GM23338 (cell line): Measurements from ENCODE around the gene GNB3. TPM values are rescaled to one million over a fixed set of nuclear protein-coding genes. Genes with fewer than 3 reads are reported as not detected.
"Not testable (repeated sequence)": the region's sequence is repeated elsewhere in the genome, so short reads cannot be mapped to it uniquely, and the experiment has no call there.

Experiments
- ATAC-seq: fragments of 200-7000 bp; cut with Tn5 transposase; 3 replicates; pipeline ENCODE4 v1.9.1; 2020
- DNase-seq: peaks from one replicate; pipeline ENCODE4 v3.0.0-alpha.2; 2015; ENCODE audit warnings: low spot score
- H2AFZ ChIP-seq: fragments of 200-600 bp; sonication (generic); 2 replicates; pipeline ENCODE4 v1.8.0; 2016; ENCODE audit warnings: antibody characterized with exemption, mild to moderate bottlenecking, moderate library complexity
- H3F3A ChIP-seq: fragments of 200-600 bp; sonication (generic); replicated peaks from 2 replicates; pipeline ENCODE4 v1.8.0; 2017; ENCODE audit warnings: antibody characterized with exemption, mixed run types, low read depth
- H3K27ac ChIP-seq: fragments of 200-600 bp; sonication (generic); 2 replicates; pipeline ENCODE4 v1.6.1; 2016; ENCODE audit warnings: low read depth
- H3K27me3 ChIP-seq: fragments of 200-600 bp; sonication (generic); 2 replicates; pipeline ENCODE4 v1.8.0; 2016; ENCODE audit warnings: mild to moderate bottlenecking, mixed run types, moderate library complexity; ENCODE audit not compliant: insufficient read depth
- H3K36me3 ChIP-seq: fragments of 200-600 bp; sonication (generic); 2 replicates; pipeline ENCODE4 v1.8.0; 2016; ENCODE audit warnings: mild to moderate bottlenecking; ENCODE audit not compliant: insufficient read depth
- H3K4me1 ChIP-seq: fragments of 200-600 bp; sonication (generic); 2 replicates; pipeline ENCODE4 v1.8.0; 2016; ENCODE audit warnings: mild to moderate bottlenecking, moderate library complexity; ENCODE audit not compliant: insufficient read depth
- H3K4me2 ChIP-seq: fragments of 200-600 bp; sonication (generic); 2 replicates; pipeline ENCODE4 v1.7.1; 2017; ENCODE audit warnings: mixed run types
- H3K4me3 ChIP-seq: fragments of 200-600 bp; sonication (generic); 2 replicates; pipeline ENCODE4 v1.6.1; 2016; ENCODE audit warnings: mixed run types
- H3K79me2 ChIP-seq: fragments of 200-600 bp; sonication (generic); replicated peaks from 2 replicates; pipeline ENCODE4 v1.8.0; 2017; ENCODE audit warnings: mild to moderate bottlenecking; ENCODE audit not compliant: insufficient read depth
- H3K9me2 ChIP-seq: fragments of 200-600 bp; sonication (generic); 2 replicates; pipeline ENCODE4 v1.8.0; 2017; ENCODE audit not compliant: insufficient read depth
- H4K20me1 ChIP-seq: fragments of 200-600 bp; sonication (generic); replicated peaks from 2 replicates; pipeline ENCODE4 v1.8.0; 2017; ENCODE audit warnings: mild to moderate bottlenecking; ENCODE audit not compliant: insufficient read depth
- H3K27ac Mint-ChIP-seq: 2 replicates; pipeline ENCODE4 v1.8.0; 2020; ENCODE audit warnings: inconsistent platforms, mild to moderate bottlenecking, moderate library complexity, mixed read lengths
- H3K27me3 Mint-ChIP-seq: 3 replicates; pipeline ENCODE4 v1.8.0; 2022; ENCODE audit warnings: low read depth, mild to moderate bottlenecking, moderate library complexity, mixed read lengths, inconsistent platforms; ENCODE audit not compliant: insufficient read depth, poor library complexity
- H3K36me3 Mint-ChIP-seq: 3 replicates; pipeline ENCODE4 v1.8.0; 2021; ENCODE audit warnings: low read depth, mild to moderate bottlenecking, inconsistent platforms, moderate library complexity, mixed read lengths
- H3K4me1 Mint-ChIP-seq: 3 replicates; pipeline ENCODE4 v1.8.0; 2020; ENCODE audit warnings: mild to moderate bottlenecking, inconsistent platforms, mixed read lengths
- H3K4me3 Mint-ChIP-seq: 3 replicates; pipeline ENCODE4 v1.8.0; 2021; ENCODE audit warnings: moderate library complexity, mild to moderate bottlenecking, inconsistent platforms, mixed read lengths
- H3K9me3 Mint-ChIP-seq: 3 replicates; pipeline ENCODE4 v1.8.0; 2020; ENCODE audit warnings: moderate library complexity, mild to moderate bottlenecking, inconsistent platforms, mixed read lengths
- CREB1 ChIP-seq: fragments of 250-450 bp; sonication (Bioruptor Pico); IDR thresholded peaks from 2 replicates; pipeline ENCODE4 v1.5.0; 2020; ENCODE audit warnings: low read depth, mild to moderate bottlenecking, moderate library complexity
- ETS1 ChIP-seq: IDR thresholded peaks from 2 replicates; pipeline ENCODE4 v1.6.1; 2016; ENCODE audit warnings: antibody characterized with exemption
- EZH2 ChIP-seq: fragments of 200-600 bp; sonication (generic); IDR thresholded peaks from one replicate; pipeline ENCODE4 v1.8.0; 2017; ENCODE audit warnings: antibody characterized with exemption, mild to moderate bottlenecking, low read depth; ENCODE audit not compliant: unreplicated experiment
- NANOG ChIP-seq: IDR thresholded peaks from 2 replicates; pipeline ENCODE4 v1.6.1; 2016; ENCODE audit warnings: antibody characterized with exemption, borderline replicate concordance
- POLR2AphosphoS5 ChIP-seq: IDR thresholded peaks from 2 replicates; pipeline ENCODE4 v1.6.1; 2016; ENCODE audit warnings: antibody characterized with exemption, low read depth
- REST ChIP-seq: IDR thresholded peaks from one replicate; pipeline ENCODE4 v1.6.1; 2018; ENCODE audit warnings: antibody characterized with exemption; ENCODE audit not compliant: unreplicated experiment
- STAT1 ChIP-seq: IDR thresholded peaks from one replicate; pipeline ENCODE4 v1.6.1; 2016; ENCODE audit warnings: antibody characterized with exemption; ENCODE audit not compliant: unreplicated experiment
- ZNF331 ChIP-seq: fragments of 250-450 bp; sonication (Bioruptor Pico); IDR thresholded peaks from 2 replicates; pipeline ENCODE4 v1.5.0; 2020; ENCODE audit warnings: low read depth, mild to moderate bottlenecking, moderate library complexity
- ZNF462 ChIP-seq: fragments of 250-450 bp; sonication (Bioruptor Pico); IDR thresholded peaks from 2 replicates; pipeline ENCODE4 v1.5.0; 2020; ENCODE audit warnings: mild to moderate bottlenecking, moderate library complexity
- polyA plus RNA-seq: library from polyadenylated mRNA; unstranded; fragments of >200 nt; fragmentation: Nextera tagmentation; extraction: Ambion mirVana; gene quantifications from 2 replicates; pipeline ENCODE4 v1.2.1, GENCODE V29; 2016
- total RNA-seq: library from RNA; depleted of rRNA; stranded (reverse); fragments of >200 nt; shearing (Covaris generic); gene quantifications from 2 replicates; pipeline ENCODE4 v1.2.3, GENCODE V29; 2014

The GNB3 gene
- total and polyA plus RNA-seq, 2 experiments from 2014 or later: 5.4 to 8.2 TPM

GRCh38 chr12:6887460-6887859 is 46.7 kb downstream of the GNB3 start (continued):
- TF ChIP-seq REST (no peak), STAT1 (no peak)

GRCh38 chr12:6888360-6888759 is 47.6 kb downstream of the GNB3 start:
- Histone ChIP-seq H3K27ac (peak overlapping the region; percentile 90), H3K4me2 (peak overlapping the region; percentile 51), H4K20me1 (no peaks in the 10 kb centered on the region), H3K9me2 (no peaks in the 10 kb centered on the region), H3K4me3 (no peak overlapping the region), H3K36me3 (no peaks in the 10 kb centered on the region), H2AFZ (no peak overlapping the region), H3K27me3 (no peaks in the 10 kb centered on the region), H3K4me1 (peaks cover 45% of the 10 kb centered on the region), H3F3A (peaks cover 38% of the 10 kb centered on the region), H3K79me2 (no peaks in the 10 kb centered on the region)
- 0 out of 3 replicates have a peak, but pooled peaks cover 4% of the 10 kb centered on the region for H3K36me3 Mint-ChIP-seq
- H3K27me3 Mint-ChIP-seq: peaks cover 18% of the 10 kb centered on the region
- peaks cover 33% of the 10 kb centered on the region for H3K4me1 Mint-ChIP-seq
- no peak overlapping the region; the same call in 2 of the 3 replicates for H3K4me3 Mint-ChIP-seq
- no peak for ATAC-seq
- H3K27ac Mint-ChIP-seq: peak overlapping the region; percentile 78; the same call in 1 of the 2 replicates
- no peaks in the 10 kb centered on the region; the same call in 1 of the 3 replicates for H3K9me3 Mint-ChIP-seq
- DNase-seq: no peak
- TF ChIP-seq POLR2AphosphoS5 (no peak), ETS1 (no peak), EZH2 (no peak), STAT1 (no peak), ZNF331 (CRISPR knock-in tag) (no peak), NANOG (no peak), ZNF462 (CRISPR knock-in tag) (no peak), CREB1 (no peak)

GRCh38 chr12:6888794-6889193 is 48.1 kb downstream of the GNB3 start:
- not testable (repeated sequence) for ATAC-seq, H3K4me3 ChIP-seq, H3K79me2 ChIP-seq, H3K9me2 ChIP-seq, H2AFZ ChIP-seq, H4K20me1 ChIP-seq, DNase-seq, H3K9me3 Mint-ChIP-seq, H3K4me3 Mint-ChIP-seq, H3K27me3 ChIP-seq, H3K36me3 ChIP-seq, H3K36me3 Mint-ChIP-seq
- Histone ChIP-seq H3F3A (peaks cover 38% of the 10 kb centered on the region), H3K4me1 (peaks cover 45% of the 10 kb centered on the region), H3K27ac (peak overlapping the region; percentile 90), H3K4me2 (peak overlapping the region; percentile 51; the same call in 1 of the 2 replicates)
- peak overlapping the region; percentile 78; the same call in 1 of the 2 replicates for H3K27ac Mint-ChIP-seq
- H3K4me1 Mint-ChIP-seq: peaks cover 33% of the 10 kb centered on the region
- peaks cover 18% of the 10 kb centered on the region for H3K27me3 Mint-ChIP-seq
